ENCODE data around the gene MTA1.
A peak's percentile ranks its signal among the peaks of the same experiment; 100 is the strongest.

MTA1 gene

GRCh38 chr14:105490267-105490571 is 70.6 kb downstream of the MTA1 start:
- no peak for DNase-seq

- peak; percentile 100 for DNase-seq
These were observed 71.1 kb downstream of the MTA1 start, which contains the start of gene TEDC1 for GRCh38 chr14:105490572-105491365. TSS of gene TEDC1 (plus strand) at chr14:105491246. CDS start at chr14:105491376, 130 bp downstream.

GRCh38 chr14:105491366-105491973 is 71.8 kb downstream of the MTA1 start:
- DNase-seq = no peak

GRCh38 chr14:105492031-105492970 is 72.7 kb downstream of the MTA1 start:
- no peak for DNase-seq

- no peak for DNase-seq
These were observed 73.6 kb downstream of the MTA1 start for GRCh38 chr14:105492971-105493871.

- no peak for DNase-seq
These were observed 74.4 kb downstream of the MTA1 start for GRCh38 chr14:105493921-105494605.

- no peak for DNase-seq
These were observed 74.9 kb downstream of the MTA1 start for GRCh38 chr14:105494606-105494929.

- no peak for DNase-seq
These were observed 75.7 kb downstream of the MTA1 start for GRCh38 chr14:105495101-105495989.

- no peak for DNase-seq
These were observed 76.6 kb downstream of the MTA1 start for GRCh38 chr14:105495990-105496830.

- no peak for DNase-seq
These were observed 77.4 kb downstream of the MTA1 start for GRCh38 chr14:105496831-105497591.

GRCh38 chr14:105497671-105498429 is 78.2 kb downstream of the MTA1 start:
- DNase-seq = no peak

- no peak for DNase-seq
These were observed 79.0 kb downstream of the MTA1 start for GRCh38 chr14:105498430-105499255.

- no peak for DNase-seq
These were observed 79.8 kb downstream of the MTA1 start for GRCh38 chr14:105499256-105500035.

- no peak for DNase-seq
These were observed 80.6 kb downstream of the MTA1 start for GRCh38 chr14:105500036-105500725.

- DNase-seq = no peak
These were observed 81.1 kb downstream of the MTA1 start for GRCh38 chr14:105500726-105501101.

Data from amniotic stem cell (primary cell).